DMS79 treated with DMSO at 0.1 percent for 48 hours (cell line): Measurements from ENCODE around the gene RALGDS.
"Not testable (repeated sequence)": the region's sequence is repeated elsewhere in the genome, so short reads cannot be mapped to it uniquely, and the experiment has no call there.

Experiments used
- DNase-seq: peaks from one replicate; lab custom pipeline; 2025; lab: John Stamatoyannopoulos, UW

RALGDS gene

GRCh38 chr9:133088146-133088750, 32.8 kb downstream of the RALGDS start:
- DNase-seq = no peak

DNA sequence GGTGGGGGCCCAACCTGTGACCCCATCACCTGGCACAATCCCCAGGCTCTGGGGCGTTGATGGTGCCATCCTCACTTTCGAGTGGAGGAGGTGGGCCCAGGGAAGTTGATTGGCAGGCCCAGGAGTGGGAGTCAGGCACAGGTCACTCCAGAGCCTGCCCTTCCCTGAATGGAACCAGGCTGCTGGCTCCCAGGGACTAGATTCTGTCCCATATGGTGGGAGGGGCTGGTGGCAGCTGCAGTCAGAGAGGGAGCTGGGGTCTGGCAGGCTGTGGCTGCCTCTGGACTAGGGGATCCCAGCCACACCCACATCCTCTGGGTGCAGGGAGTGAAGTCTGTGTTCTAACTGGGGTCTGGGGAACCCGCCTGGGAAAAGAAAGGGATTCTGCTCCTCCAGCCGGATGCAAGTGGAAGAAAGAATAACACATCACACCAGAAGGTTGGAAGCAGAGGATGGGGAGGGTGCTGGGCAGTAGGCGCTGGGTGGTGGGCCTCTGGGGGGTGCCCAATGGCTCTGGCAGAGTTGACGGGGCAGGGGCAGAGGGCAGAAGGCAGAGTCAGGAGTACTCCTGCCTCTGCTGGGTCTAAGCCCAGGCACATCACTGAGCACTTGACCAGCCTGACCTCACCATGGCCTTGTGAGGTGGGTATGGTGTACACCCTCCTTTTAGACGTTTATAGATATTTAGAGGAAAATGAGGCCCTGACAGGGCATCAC, 33.5 kb downstream of the RALGDS start:
- no peak for DNase-seq

DNA sequence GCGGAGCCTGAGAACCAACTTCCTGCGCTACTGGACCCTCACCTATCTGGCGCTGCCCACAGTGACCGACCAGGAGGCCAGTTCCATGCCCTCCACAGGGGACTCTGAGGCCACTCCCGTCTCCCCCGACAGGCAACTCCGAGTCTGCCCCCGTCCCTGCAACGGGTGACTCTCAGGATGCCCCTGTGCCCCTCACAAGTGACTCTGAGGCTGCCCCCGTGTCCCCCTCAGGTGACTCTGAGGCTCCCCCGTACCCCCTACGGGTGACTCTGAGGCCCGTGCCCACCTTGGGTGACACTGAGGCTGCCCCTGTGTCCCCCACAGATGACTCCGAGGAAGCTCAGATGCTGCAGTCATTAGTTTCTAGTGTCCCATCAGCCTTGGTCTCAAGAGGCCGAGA, 34.1 kb downstream of the RALGDS start:
- DNase-seq = no peak

- DNase-seq = not testable (repeated sequence)
Observed at GRCh38 chr9:133086212-133086860, 34.7 kb downstream of the RALGDS start.

- not testable (repeated sequence) for DNase-seq
Observed at GRCh38 chr9:133083688-133084087, 37.4 kb downstream of the RALGDS start.

DNA sequence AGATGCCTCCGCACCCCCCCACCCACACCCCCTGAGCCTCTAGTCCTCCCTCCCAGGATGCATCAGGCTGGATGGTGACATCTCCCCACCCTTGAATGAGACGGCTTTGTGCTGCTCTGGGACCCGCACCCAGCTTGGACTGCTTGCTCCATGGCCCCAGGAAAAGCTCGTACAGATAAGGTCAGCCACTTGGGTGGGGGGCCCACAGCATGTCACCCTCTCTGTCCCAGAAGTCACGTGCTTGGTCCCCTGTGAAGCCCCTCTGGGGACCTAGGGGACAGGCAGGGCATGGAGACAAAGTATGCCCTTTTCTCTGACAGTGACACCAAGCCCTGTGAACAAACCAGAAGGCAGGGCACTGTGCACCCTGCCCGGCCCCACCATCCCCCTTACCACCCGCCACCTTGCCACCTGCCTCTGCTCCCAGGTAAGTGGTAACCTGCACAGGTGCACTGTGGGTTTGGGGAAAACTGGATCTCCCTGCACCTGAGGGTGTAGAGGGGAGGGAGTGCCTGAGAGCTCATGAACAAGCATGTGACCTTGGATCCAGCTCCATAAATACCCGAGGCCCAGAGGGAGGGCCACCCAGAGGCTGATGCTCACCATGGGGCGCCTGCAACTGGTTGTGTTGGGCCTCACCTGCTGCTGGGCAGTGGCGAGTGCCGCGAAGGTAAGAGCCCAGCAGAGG, 38.9 kb downstream of the RALGDS start:
- not testable (repeated sequence) for DNase-seq

DNA sequence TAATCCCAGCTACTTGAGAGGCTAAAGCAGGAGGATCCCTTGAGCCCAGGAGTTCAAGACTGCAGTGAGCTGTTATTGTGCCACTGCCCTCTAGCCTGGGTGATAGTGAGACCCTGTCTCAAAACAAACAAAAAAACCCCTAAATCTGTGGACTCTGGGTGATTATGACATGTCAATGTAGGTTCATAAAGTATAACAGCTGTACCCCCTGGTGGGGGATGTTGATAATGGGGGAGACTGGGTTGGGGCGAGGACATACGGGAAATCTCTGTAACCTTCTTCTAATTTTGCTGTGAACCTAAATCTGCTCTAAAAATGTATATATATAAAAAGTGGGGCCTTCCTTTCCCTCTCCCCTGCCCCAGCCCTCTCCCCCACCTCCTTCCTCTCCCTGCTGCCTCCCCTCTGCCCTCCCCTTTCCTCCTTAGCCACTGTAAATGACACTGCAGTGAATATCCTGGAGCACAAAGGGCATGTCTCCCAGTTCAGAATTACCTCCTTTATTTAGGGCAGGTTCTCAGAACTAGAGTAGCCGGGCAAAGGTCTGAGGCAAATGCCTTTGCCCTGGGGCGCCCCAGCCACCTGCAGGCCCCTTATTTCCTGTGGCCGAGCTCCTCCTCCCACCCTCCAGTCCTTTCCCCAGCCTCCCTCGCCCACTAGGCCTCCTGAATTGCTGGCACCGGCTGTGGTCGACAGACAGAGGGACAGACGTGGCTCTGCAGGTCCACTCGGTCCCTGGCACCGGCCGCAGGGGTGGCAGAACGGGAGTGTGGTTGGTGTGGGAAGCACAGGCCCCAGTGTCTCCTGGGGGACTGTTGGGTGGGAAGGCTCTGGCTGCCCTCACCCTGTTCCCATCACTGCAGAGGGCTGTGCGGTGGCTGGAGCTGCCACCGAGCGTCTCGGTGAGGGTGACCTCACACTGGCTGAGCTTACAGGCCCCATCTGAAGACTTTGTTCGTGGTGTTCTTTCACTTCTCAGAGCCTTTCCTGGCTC, 40.0 kb downstream of the RALGDS start:
- not testable (repeated sequence) for DNase-seq

GRCh38 chr9:133080161-133080560, 40.9 kb downstream of the RALGDS start:
- no peak for DNase-seq

DNA sequence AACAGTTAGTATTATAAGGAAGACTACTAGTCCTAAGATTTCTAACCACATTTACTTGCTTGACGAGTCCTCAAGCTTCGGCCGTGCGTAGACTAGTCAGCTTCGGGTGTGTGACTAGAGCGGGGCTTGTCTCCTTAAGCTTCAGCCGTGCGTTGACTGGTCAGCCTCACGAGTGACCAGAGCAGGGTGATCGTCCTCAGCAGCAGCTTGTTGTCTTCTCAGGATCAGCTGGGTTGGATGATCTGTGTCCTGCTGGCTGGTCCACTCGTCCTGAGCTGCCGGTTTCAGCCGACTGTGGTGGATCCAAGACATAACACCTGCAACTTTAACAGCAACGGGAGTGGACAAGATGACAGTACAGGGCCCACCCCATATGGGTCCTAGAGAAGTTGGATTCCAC, 42.6 kb downstream of the RALGDS start:
- DNase-seq = no peak

GRCh38 chr9:133076691-133077090, 44.3 kb downstream of the RALGDS start:
- DNase-seq = no peak

DNA sequence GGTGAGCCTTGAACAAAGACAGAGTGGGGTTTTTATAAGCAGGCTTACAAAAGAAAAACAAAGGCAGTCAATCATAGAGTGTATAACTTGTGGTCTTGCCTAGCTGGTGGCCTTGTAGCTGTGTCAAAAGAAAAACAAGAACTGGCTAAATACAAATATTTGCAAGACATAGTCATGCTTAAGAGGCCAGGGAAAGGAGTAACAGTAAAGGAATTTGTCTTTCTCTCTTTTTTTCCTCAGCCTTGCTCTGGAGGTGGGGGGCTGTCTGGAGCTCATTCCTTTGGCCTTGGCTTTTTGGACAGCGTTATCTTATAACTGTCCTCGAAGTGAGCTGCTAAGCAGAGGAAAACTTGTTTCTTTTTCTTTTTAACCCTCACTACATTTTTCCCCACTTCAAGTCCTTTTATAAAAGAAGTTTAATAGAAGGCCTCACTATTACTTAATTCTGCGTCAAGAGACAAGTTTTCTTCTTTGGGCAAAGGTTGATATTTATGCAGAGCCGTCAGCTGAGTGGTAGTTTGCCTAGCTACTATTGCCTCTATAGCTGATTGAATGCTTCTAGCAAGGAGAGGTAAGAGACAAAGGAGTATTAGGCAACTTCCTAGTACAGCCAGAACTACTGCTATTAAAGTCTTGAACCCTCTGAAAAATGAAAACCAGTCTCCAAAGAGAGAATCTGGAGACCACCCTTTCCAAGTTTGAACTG, 45.0 kb downstream of the RALGDS start:
- DNase-seq = no peak

DNA sequence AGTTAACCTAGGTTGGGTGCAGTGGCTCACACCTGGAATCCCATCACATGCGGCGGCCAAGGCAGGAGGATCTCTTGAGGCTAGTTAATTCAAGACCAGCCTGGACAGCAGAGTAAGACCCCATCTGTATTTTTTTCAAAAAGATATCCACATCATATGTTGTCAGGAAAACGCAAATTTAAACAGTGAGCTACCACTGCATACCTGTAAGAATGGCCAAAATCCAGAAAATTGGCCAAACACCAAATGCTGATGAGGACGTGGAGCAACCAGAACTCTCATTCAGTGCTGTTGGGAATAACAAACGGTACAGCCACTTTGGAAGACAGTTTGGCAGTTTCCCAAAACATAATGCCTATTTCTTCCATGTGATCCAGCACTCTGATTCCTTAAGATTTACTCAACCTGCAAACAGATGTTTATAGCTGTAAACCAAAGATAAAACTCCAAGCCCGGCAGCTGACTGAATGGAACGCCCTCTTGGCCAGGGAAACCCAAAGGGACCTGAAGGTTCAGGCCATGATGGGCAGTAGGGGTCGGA, 46.9 kb downstream of the RALGDS start:
- DNase-seq = no peak

DNA sequence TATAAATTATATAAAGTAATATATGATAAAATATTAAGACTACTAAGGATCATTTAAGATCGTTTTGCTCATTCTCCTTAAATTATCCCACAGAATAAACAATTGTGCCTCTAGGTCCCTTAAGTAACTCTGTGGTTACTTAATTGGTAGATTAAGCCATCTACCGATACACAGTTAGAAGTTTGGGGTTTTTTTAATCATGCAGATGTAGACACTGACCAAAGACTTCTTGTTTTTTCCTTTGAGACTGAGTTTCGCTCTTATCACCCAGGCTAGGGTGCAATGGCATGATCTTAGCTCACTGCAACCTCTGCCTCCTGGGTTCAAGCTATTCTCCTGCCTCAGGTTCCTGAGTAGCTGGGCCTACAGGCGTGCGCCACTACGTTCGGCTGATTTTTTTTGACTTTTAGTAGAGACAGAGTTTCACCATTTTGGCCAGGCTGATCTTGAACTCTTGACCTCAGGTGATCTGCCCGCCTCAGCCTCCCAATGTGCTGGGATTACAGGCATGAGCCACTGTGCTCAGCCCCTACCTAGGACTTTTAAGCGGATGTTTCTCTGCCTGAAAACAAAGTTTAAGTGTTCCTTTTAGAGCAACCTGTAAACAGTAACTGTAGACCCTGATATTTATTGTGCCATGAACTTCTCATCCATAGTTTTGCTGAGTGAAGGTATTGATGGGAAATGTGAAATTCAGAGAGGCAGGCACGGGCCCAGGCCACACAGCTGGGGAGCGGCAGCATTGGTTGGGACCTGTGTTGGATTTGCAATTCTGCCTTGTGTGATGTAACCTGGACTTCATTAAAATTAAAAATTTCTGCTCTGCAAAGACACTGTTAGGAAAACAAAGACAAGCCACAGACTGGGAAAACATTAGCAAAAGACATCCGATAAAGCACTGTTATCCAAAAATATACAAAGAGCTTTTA, 47.7 kb downstream of the RALGDS start:
- no peak for DNase-seq

DNA sequence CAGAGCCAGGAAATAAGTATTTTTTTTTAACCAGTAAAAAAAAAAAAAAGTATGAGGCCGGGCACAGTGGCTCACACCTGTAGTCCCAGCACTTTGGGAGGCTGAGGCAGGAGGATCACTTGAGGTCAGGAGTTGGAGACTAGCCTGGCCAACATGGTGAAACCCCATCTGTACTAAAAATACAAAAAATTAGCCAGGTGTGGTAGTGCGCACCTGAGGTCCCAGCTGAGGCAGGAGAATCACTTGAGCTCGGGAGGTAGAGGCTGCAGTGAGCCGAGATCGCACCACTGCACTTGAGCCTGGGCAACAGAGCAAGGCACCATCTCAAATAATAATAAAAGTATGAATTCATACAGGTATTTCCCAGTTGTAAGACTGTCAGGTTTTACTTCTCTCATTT, 48.8 kb downstream of the RALGDS start:
- not testable (repeated sequence) for DNase-seq

GRCh38 chr9:133071484-133072150, 49.4 kb downstream of the RALGDS start:
- no peak for DNase-seq

DNA sequence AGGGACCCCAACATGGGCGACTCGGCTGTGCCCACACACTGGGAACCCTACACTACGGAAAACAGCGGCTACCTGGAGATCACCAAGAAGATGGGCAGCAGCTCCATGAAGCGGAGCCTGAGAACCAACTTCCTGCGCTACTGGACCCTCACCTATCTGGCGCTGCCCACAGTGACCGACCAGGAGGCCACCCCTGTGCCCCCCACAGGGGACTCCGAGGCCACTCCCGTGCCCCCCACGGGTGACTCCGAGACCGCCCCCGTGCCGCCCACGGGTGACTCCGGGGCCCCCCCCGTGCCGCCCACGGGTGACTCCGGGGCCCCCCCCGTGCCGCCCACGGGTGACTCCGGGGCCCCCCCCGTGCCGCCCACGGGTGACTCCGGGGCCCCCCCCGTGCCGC, 50.1 kb downstream of the RALGDS start:
- DNase-seq = not testable (repeated sequence)

GRCh38 chr9:133070500-133070961, 50.5 kb downstream of the RALGDS start:
- DNase-seq = not testable (repeated sequence)

- DNase-seq = not testable (repeated sequence)
Observed at GRCh38 chr9:133068431-133068830, 52.6 kb downstream of the RALGDS start.

GRCh38 chr9:133067813-133068212, 53.2 kb downstream of the RALGDS start:
- DNase-seq = no peak
